MG63 (cell line): Measurements from ENCODE around the gene ACR. TPM values are rescaled to one million over a fixed set of nuclear protein-coding genes. Genes with fewer than 3 reads are reported as not detected.

ENCODE experiments used
- DNase-seq: peaks from one replicate; pipeline ENCODE4 v3.0.0-alpha.2; 2020
- H3K27me3 ChIP-seq: fragments of 250-450 bp; sonication (Bioruptor Pico); 2 replicates; pipeline ENCODE4 v1.5.1; 2020; ENCODE audit warnings: mild to moderate bottlenecking, moderate library complexity
- H3K36me3 ChIP-seq: fragments of 250-450 bp; sonication (Bioruptor Pico); 2 replicates; pipeline ENCODE4 v1.5.1; 2020; ENCODE audit warnings: mild to moderate bottlenecking, moderate library complexity
- H3K4me3 ChIP-seq: fragments of 250-450 bp; sonication (Bioruptor Pico); 2 replicates; pipeline ENCODE4 v1.5.1; 2020; ENCODE audit warnings: mild to moderate bottlenecking, moderate library complexity
- H3K9me3 ChIP-seq: fragments of 250-450 bp; sonication (Bioruptor Pico); 2 replicates; pipeline ENCODE4 v1.5.1; 2020; ENCODE audit warnings: mild to moderate bottlenecking, moderate library complexity
- total RNA-seq: library from RNA; depleted of rRNA; stranded (reverse); fragments of >200 nt; shearing (Covaris generic); gene quantifications from 2 replicates; pipeline ENCODE4 v1.2.3, GENCODE V29; 2014; ENCODE audit warnings: low replicate concordance

Gene ACR
- total RNA-seq, 1 experiment from 2014 or later, result not detected

DNA sequence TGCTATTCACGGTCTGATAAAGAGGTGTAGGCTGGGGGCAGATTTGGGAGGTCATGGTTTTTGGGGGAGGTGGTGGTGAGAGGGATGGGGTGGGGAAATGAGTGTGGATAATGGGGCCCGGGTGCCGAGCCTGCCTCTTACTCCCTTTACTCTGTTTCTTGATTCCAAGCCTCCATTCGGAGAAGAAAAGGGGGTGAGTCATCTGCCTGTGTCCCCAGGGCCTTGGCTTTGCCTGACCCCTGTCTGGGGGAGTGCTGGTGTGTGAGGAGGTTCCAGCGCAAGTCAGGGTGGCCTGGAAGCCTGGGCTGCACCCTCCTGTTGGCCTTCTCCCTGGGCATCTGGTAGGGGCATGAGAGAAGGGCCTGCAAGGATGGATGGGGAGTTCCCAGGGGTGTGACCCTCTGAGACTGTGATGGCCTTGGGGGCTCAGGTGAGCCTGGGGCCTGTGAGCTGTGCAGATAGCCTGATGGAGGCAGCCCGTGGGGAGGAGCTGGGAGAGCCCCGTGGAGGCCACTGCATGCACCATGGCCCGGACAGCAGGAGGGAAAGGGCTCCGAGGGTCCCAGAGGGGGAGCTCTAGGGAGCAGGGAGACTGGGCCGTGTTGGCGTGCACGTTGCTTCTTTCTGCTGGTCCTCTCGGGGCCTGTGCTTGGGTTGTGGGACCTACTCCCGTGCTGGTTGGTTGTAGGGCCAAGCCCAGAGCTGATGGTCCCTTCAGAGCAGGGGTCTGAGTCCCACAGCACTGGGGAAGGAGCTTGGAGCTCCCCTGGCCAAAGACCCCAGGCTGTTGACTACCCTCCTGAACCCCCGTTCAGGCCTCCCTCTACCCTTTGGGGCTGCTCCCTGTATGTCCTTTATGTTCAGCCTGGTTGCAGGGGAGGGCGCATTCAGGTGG lies 26.3 kb upstream of the ACR start:
- H3K4me3 ChIP-seq, result no peak overlapping the region
- no peak for DNase-seq
- no peaks in the 10 kb centered on the region for H3K36me3 ChIP-seq
- no peaks in the 10 kb centered on the region for H3K27me3 ChIP-seq
- no peaks in the 10 kb centered on the region for H3K9me3 ChIP-seq

DNA sequence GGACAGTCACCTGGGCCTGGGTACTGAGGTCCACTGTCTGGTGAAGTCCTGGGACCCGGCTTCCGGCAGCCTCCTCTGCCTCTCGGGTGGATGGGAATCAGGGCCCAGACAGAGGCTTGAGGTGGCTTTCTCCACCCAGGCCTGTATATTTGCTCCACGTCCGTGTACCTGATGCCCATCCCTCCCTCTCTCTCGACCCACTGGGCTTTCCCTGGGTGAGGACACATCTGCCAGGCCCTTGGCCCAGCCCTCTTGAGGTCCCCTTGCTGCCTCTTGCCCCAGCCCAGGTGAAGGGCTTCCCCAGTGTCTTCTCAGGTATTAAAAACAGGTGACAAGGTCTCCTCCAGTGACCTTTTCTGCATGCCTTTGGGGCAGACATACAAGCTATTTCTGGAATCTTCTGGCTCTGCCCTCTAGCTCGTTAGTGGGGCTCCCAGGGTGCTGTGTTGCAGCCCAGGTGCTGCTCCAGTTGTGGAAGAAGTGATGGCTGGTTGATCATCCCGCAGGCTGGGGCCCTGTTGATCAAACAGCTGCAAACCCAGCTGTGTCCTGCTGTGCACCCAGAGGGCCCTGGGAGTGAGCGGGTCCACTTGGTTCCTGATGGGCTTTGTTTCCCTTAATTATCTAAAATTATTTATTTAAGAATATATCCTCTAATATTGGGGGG lies 25.5 kb upstream of the ACR start:
- Histone ChIP-seq H3K9me3 (no peaks in the 10 kb centered on the region), H3K27me3 (no peaks in the 10 kb centered on the region), H3K4me3 (no peak overlapping the region), H3K36me3 (no peaks in the 10 kb centered on the region)
- DNase-seq, result no peak

DNA sequence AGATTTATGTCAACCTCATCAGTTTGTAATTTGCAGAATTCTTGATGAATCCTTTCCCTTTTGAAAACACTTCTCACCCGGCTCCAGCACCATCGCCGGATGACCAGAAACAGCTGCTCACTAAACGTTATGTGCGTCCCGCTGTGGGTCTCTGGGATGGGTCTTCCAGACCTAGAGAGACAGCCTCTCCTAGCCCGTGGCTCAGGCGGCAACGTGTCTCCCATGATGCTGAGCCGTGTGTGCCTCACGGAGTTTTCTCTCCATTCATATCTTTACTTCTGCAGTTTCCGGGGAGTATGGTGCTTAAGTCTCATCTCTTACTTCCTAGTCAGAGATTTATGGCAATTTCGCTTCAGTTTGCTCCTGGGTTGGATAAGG lies 25.0 kb upstream of the ACR start:
- Histone ChIP-seq H3K9me3 (no peaks in the 10 kb centered on the region), H3K36me3 (no peaks in the 10 kb centered on the region), H3K27me3 (no peaks in the 10 kb centered on the region), H3K4me3 (no peak overlapping the region)
- no peak for DNase-seq

GRCh38 chr22:50713571-50714056 lies 24.4 kb upstream of the ACR start:
- DNase-seq, result no peak

GRCh38 chr22:50714150-50714549 lies 23.9 kb upstream of the ACR start:
- Histone ChIP-seq H3K36me3 (no peaks in the 10 kb centered on the region), H3K27me3 (no peaks in the 10 kb centered on the region), H3K9me3 (no peaks in the 10 kb centered on the region), H3K4me3 (no peak overlapping the region)
- DNase-seq, result no peak

More at GRCh38 chr22:50713571-50714056, 24.4 kb upstream of the ACR start:
- H3K4me3 ChIP-seq, result no peak overlapping the region
- no peaks in the 10 kb centered on the region for H3K27me3 ChIP-seq
- no peaks in the 10 kb centered on the region for H3K9me3 ChIP-seq
- no peaks in the 10 kb centered on the region for H3K36me3 ChIP-seq

GRCh38 chr22:50714631-50715179 lies 23.3 kb upstream of the ACR start:
- H3K9me3 ChIP-seq, result no peaks in the 10 kb centered on the region
- H3K4me3 ChIP-seq, result no peak overlapping the region
- no peaks in the 10 kb centered on the region for H3K27me3 ChIP-seq
- H3K36me3 ChIP-seq, result no peaks in the 10 kb centered on the region
- DNase-seq, result no peak

- H3K4me3 ChIP-seq, result no peak overlapping the region
- no peak for DNase-seq
Measured at GRCh38 chr22:50715250-50715649, 22.8 kb upstream of the ACR start.

DNA sequence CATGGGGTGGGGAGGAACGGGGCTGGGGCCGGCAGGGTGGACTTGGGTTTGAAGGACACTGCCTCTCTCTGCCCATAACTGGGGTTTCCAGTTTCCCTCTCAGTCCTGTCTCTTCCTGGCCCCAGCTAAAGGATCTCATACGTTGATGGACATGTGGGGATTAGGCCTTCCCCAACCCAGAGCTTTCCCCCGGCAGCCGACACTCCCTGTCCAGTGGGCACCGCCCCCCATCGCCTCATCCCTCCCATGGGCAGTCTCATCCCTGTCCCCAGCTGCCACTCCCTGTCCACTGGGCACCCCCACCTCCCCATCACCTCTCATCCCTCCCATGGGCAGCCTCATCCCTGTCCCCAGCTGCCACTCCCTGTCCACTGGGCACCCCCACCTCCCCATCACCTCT lies 22.2 kb upstream of the ACR start:
- no peak for DNase-seq
- H3K36me3 ChIP-seq, result no peaks in the 10 kb centered on the region
- no peaks in the 10 kb centered on the region for H3K9me3 ChIP-seq

More at GRCh38 chr22:50715250-50715649, 22.8 kb upstream of the ACR start:
- Histone ChIP-seq H3K27me3 (no peaks in the 10 kb centered on the region), H3K36me3 (no peaks in the 10 kb centered on the region), H3K9me3 (no peaks in the 10 kb centered on the region)

GRCh38 chr22:50716290-50717024 lies 21.5 kb upstream of the ACR start:
- no peak for DNase-seq
- H3K27me3 ChIP-seq, result no peaks in the 10 kb centered on the region
- no peak overlapping the region for H3K4me3 ChIP-seq
- no peaks in the 10 kb centered on the region for H3K36me3 ChIP-seq
- no peaks in the 10 kb centered on the region for H3K9me3 ChIP-seq

More for the DNA sequence above, 22.2 kb upstream of the ACR start:
- Histone ChIP-seq H3K27me3 (no peaks in the 10 kb centered on the region), H3K4me3 (no peak overlapping the region)

- Histone ChIP-seq H3K9me3 (no peaks in the 10 kb centered on the region), H3K27me3 (no peaks in the 10 kb centered on the region), H3K36me3 (no peaks in the 10 kb centered on the region), H3K4me3 (no peak overlapping the region)
- no peak for DNase-seq
Measured at GRCh38 chr22:50717709-50718351, 20.2 kb upstream of the ACR start.

- Histone ChIP-seq H3K4me3 (no peak overlapping the region), H3K9me3 (no peaks in the 10 kb centered on the region), H3K27me3 (no peaks in the 10 kb centered on the region), H3K36me3 (no peaks in the 10 kb centered on the region)
- DNase-seq, result no peak
Measured at GRCh38 chr22:50718352-50718709, 19.7 kb upstream of the ACR start.

DNA sequence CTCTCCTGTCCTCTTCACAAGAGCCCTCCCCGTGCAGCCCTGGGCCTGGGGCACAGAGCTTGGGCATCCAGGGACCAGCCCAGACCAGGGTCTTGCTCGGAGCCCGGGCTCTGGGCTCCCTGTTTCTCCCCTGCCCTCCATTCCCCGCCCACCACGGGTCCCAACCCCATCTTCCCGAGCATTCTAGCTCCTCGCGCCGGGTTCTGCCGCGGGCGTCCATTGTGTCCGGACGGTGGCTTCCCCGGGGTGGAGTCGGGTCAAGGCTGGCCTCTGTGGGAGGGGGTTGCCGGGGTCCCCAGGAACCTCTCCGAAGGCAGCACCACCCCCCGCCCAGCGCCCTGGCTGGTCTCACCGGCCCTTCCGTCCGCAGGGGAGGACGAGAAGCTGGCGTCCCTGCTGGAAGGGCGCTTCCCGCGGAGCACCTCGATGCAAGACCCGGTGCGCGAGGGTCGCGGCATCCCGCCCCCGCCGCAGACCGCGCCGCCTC lies 18.1 kb upstream of the ACR start:
- Histone ChIP-seq H3K9me3 (no peaks in the 10 kb centered on the region), H3K4me3 (no peak overlapping the region), H3K27me3 (no peaks in the 10 kb centered on the region), H3K36me3 (no peaks in the 10 kb centered on the region; the same call in 1 of the 2 replicates)
- DNase-seq, result no peak

DNA sequence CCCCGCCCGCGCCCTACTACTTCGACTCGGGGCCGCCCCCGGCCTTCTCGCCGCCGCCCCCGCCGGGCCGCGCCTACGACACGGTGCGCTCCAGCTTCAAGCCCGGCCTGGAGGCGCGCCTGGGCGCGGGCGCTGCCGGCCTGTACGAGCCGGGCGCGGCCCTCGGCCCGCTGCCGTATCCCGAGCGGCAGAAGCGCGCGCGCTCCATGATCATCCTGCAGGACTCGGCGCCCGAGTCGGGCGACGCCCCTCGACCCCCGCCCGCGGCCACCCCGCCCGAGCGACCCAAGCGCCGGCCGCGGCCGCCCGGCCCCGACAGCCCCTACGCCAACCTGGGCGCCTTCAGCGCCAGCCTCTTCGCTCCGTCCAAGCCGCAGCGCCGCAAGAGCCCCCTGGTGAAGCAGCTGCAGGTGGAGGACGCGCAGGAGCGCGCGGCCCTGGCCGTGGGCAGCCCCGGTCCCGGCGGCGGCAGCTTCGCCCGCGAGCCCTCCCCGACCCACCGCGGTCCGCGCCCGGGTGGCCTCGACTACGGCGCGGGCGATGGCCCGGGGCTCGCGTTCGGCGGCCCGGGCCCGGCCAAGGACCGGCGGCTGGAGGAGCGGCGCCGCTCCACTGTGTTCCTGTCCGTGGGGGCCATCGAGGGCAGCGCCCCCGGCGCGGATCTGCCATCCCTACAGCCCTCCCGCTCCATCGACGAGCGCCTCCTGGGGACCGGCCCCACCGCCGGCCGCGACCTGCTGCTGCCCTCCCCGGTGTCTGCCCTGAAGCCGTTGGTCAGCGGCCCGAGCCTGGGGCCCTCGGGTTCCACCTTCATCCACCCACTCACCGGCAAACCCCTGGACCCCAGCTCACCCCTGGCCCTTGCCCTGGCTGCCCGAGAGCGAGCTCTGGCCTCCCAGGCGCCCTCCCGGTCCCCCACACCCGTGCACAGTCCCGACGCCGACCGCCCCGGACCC lies 17.4 kb upstream of the ACR start:
- Histone ChIP-seq H3K4me3 (no peak overlapping the region), H3K9me3 (no peaks in the 10 kb centered on the region), H3K27me3 (no peaks in the 10 kb centered on the region), H3K36me3 (no peaks in the 10 kb centered on the region; the same call in 1 of the 2 replicates)
- no peak for DNase-seq

DNA sequence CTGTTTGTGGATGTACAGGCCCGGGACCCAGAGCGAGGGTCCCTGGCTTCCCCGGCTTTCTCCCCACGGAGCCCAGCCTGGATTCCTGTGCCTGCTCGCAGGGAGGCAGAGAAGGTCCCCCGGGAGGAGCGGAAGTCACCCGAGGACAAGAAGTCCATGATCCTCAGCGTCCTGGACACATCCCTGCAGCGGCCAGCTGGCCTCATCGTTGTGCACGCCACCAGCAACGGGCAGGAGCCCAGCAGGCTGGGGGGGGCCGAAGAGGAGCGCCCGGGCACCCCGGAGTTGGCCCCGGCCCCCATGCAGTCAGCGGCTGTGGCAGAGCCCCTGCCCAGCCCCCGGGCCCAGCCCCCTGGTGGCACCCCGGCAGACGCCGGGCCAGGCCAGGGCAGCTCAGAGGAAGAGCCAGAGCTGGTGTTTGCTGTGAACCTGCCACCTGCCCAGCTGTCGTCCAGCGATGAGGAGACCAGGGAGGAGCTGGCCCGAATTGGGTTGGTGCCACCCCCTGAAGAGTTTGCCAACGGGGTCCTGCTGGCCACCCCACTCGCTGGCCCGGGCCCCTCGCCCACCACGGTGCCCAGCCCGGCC lies 16.7 kb upstream of the ACR start:
- H3K9me3 ChIP-seq, result no peaks in the 10 kb centered on the region
- DNase-seq, result no peak

More for the DNA sequence above, 16.7 kb upstream of the ACR start:
- Histone ChIP-seq H3K4me3 (no peak overlapping the region), H3K36me3 (no peaks in the 10 kb centered on the region; the same call in 1 of the 2 replicates), H3K27me3 (no peaks in the 10 kb centered on the region)
